ENCODE data around the gene KNL1.

DNA sequence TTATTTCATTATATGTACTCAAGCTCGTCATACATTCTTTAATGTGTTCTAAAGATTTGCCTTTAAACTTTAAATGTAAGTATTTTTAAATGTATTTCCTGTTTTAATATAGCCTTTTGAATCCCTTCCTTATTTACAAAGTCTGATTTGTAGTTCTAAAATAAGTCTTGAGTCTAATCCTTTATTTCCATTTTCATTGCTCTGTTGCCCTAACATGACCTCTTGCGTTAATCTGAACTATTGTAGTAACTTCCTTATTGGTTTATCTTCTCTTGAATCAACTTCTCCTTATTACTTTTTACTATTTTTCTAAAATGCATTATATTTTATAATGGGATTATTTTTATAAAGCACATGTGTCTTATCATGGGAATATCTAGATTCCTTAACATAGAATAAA lies 24.0 kb downstream of the KNL1 start:
- TF ChIP-seq, protein P1, sequence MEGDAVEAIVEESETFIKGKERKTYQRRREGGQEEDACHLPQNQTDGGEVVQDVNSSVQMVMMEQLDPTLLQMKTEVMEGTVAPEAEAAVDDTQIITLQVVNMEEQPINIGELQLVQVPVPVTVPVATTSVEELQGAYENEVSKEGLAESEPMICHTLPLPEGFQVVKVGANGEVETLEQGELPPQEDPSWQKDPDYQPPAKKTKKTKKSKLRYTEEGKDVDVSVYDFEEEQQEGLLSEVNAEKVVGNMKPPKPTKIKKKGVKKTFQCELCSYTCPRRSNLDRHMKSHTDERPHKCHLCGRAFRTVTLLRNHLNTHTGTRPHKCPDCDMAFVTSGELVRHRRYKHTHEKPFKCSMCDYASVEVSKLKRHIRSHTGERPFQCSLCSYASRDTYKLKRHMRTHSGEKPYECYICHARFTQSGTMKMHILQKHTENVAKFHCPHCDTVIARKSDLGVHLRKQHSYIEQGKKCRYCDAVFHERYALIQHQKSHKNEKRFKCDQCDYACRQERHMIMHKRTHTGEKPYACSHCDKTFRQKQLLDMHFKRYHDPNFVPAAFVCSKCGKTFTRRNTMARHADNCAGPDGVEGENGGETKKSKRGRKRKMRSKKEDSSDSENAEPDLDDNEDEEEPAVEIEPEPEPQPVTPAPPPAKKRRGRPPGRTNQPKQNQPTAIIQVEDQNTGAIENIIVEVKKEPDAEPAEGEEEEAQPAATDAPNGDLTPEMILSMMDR (IDR thresholded peaks at IDR 0.05): no peak
- TF ChIP-seq, protein P2, sequence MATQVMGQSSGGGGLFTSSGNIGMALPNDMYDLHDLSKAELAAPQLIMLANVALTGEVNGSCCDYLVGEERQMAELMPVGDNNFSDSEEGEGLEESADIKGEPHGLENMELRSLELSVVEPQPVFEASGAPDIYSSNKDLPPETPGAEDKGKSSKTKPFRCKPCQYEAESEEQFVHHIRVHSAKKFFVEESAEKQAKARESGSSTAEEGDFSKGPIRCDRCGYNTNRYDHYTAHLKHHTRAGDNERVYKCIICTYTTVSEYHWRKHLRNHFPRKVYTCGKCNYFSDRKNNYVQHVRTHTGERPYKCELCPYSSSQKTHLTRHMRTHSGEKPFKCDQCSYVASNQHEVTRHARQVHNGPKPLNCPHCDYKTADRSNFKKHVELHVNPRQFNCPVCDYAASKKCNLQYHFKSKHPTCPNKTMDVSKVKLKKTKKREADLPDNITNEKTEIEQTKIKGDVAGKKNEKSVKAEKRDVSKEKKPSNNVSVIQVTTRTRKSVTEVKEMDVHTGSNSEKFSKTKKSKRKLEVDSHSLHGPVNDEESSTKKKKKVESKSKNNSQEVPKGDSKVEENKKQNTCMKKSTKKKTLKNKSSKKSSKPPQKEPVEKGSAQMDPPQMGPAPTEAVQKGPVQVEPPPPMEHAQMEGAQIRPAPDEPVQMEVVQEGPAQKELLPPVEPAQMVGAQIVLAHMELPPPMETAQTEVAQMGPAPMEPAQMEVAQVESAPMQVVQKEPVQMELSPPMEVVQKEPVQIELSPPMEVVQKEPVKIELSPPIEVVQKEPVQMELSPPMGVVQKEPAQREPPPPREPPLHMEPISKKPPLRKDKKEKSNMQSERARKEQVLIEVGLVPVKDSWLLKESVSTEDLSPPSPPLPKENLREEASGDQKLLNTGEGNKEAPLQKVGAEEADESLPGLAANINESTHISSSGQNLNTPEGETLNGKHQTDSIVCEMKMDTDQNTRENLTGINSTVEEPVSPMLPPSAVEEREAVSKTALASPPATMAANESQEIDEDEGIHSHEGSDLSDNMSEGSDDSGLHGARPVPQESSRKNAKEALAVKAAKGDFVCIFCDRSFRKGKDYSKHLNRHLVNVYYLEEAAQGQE (IDR thresholded peaks at IDR 0.05; ENCODE audit: insufficient read depth in 1 of 2, low read depth in 2 of 2, low read length in 1 of 2): no peak

Data from Panc1 (cell line).